Activated naive CD8-positive, alpha-beta T cell (primary cell): ENCODE measurements around the gene RHOXF2.
"Not testable (repeated sequence)": the region's sequence is repeated elsewhere in the genome, so short reads cannot be mapped to it uniquely, and the experiment has no call there.

Experiments used
- H3K27ac Mint-ChIP-seq: one replicate; pipeline ENCODE4 v1.8.0; 2021; ENCODE audit warnings: mixed read lengths
- H3K27me3 Mint-ChIP-seq: one replicate; pipeline ENCODE4 v1.8.0; 2021; ENCODE audit warnings: mixed read lengths
- H3K36me3 Mint-ChIP-seq: one replicate; pipeline ENCODE4 v1.8.0; 2021; ENCODE audit warnings: mixed read lengths
- H3K4me1 Mint-ChIP-seq: one replicate; pipeline ENCODE4 v1.8.0; 2021; ENCODE audit warnings: low read depth, mixed read lengths
- H3K4me3 Mint-ChIP-seq: one replicate; pipeline ENCODE4 v1.8.0; 2021; ENCODE audit warnings: mild to moderate bottlenecking, mixed read lengths
- H3K9me3 Mint-ChIP-seq: one replicate; pipeline ENCODE4 v1.8.0; 2021; ENCODE audit warnings: low read depth, mixed read lengths

The RHOXF2 gene

DNA sequence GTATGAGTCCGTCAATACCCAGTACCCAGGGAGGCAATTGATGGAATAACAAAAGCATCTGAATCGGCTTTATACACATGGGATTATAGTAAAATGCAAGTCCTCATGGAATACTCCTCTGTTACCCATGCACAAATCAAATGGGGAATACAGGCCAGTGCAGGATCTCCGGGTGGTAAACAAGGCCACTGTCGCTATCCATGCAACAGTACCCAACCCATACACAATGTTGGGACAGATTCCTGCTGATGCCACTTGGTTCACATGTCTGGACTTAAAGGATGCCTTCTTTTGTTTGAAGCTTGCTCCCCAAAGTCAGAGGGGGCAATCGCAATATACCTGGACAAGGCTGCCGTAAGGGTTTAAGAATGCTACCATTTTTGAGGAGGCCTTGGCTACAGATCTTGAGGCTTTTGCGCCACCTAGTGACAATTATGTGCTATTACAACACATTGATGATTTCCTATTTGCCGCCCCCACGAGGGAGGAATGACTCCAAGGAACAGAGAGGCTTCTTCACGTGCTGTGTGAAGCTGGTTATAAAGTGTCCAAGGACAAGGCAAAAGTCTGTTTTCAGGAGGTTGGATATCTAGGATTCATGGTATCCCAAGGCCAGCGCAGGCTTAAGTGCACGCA, 8.2 kb upstream of the RHOXF2 start:
- H3K36me3 Mint-ChIP-seq, H3K9me3 Mint-ChIP-seq, H3K4me1 Mint-ChIP-seq, H3K27me3 Mint-ChIP-seq, H3K4me3 Mint-ChIP-seq, H3K27ac Mint-ChIP-seq: not testable (repeated sequence)

DNA sequence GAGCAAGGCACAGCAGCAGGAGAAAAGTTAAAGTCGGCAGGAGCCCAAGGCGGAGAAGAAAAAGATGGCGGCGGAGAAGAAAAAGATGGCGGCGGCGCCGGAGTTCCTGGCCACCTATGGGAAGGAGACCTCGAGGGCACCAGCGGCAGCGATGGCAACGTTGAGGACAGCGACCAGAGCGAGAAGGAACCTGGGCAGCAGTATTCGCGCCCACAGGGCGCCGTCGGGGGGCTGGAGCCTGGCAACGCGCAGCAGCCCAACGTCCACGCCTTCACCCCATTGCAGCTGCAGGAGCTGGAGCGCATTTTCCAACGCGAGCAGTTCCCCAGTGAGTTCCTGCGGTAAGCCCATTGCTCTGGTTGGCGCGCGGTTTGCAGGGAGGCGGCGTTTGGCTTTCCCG, 673 bp downstream of the RHOXF2 start:
- not testable (repeated sequence) for H3K4me1 Mint-ChIP-seq, H3K27me3 Mint-ChIP-seq, H3K27ac Mint-ChIP-seq, H3K9me3 Mint-ChIP-seq, H3K36me3 Mint-ChIP-seq, H3K4me3 Mint-ChIP-seq

DNA sequence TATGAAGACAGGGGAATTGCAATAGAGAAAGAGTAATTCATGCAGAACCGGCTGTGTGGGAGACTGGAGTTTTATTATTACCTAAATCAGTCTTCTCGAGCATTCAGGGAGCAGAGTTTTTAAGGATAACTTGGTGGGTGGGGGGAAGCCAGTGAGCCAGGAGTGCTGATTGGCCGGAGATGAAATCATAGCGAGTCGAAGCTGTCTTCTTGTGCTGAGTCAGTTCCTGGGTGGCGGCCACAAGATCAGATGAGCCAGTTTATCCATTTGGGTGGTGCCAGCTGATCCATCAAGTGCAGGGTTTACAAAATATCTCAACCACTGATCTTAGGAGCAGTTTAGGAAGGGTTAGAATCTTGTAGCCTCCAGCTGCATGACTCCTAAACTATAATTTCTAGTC, 34.8 kb downstream of the RHOXF2 start:
- not testable (repeated sequence) for H3K27ac Mint-ChIP-seq, H3K4me1 Mint-ChIP-seq, H3K4me3 Mint-ChIP-seq, H3K36me3 Mint-ChIP-seq, H3K27me3 Mint-ChIP-seq, H3K9me3 Mint-ChIP-seq

DNA sequence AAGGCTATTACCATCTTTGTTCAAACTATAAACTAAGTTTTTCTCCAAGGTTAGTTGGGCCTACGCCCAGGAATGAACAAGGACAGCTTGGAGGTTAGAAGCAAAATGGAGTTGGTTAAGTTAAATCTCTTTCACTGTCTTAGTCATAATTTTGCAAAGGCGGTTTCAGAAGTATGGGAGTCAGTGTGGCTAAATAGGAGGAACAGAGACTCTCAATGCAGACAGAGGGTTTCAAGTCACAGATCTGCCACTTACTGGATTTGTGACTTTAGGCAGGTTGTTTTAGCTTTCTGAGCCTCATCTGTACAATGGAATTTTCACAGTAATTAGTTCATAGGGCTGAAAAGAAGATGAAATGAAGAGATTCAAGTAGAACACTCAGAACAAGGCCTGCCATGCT, 35.3 kb downstream of the RHOXF2 start:
- not testable (repeated sequence) for H3K36me3 Mint-ChIP-seq, H3K27me3 Mint-ChIP-seq, H3K9me3 Mint-ChIP-seq, H3K4me1 Mint-ChIP-seq, H3K27ac Mint-ChIP-seq, H3K4me3 Mint-ChIP-seq

GRCh38 chrX:120195786-120196185, 37.4 kb downstream of the RHOXF2 start:
- H3K4me1 Mint-ChIP-seq, H3K4me3 Mint-ChIP-seq, H3K9me3 Mint-ChIP-seq, H3K27me3 Mint-ChIP-seq, H3K36me3 Mint-ChIP-seq, H3K27ac Mint-ChIP-seq: not testable (repeated sequence)

DNA sequence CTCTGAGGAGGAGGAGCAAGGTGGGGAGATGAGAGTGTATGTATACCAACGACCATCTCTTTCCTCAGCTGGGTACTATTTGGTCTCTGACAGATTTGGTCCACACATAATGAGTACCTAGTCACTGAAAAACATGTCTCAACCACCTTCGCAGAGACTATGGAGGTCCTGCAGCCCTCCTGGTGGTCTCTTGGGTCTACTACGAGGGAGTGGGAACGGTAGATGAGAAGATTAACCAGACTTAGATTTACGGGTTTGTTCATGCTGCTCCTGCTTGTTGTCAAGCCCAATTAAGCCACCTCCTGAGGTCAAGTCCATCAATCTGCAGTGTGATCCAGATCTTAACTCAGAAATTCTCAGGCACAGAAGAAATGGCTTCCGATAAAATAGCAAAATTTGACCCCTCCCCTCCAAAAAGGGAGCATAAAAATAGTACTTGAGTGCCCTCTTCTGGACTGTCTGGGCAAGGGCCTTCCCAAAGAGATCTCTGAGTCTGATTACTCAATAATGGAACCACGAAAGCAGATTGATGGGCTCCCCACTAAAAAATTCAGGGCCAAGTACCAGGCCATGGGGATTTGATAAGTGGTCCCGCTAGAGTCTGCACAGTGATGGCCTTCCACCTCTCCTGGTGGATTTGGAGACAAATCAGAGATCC, 38.3 kb downstream of the RHOXF2 start:
- not testable (repeated sequence) for H3K27me3 Mint-ChIP-seq, H3K9me3 Mint-ChIP-seq, H3K36me3 Mint-ChIP-seq, H3K4me1 Mint-ChIP-seq, H3K4me3 Mint-ChIP-seq, H3K27ac Mint-ChIP-seq

- Mint-ChIP-seq H3K4me1 (peaks cover 7% of the 10 kb centered on the region), H3K27ac (no peak overlapping the region), H3K9me3 (no peaks in the 10 kb centered on the region), H3K27me3 (no peaks in the 10 kb centered on the region), H3K36me3 (peaks cover 7% of the 10 kb centered on the region), H3K4me3 (no peak overlapping the region)
Measured at GRCh38 chrX:120200851-120201250, 42.4 kb downstream of the RHOXF2 start.

GRCh38 chrX:120205816-120206753, 47.7 kb downstream of the RHOXF2 start:
- no peaks in the 10 kb centered on the region for H3K4me1 Mint-ChIP-seq
- H3K27me3 Mint-ChIP-seq: no peaks in the 10 kb centered on the region
- H3K27ac Mint-ChIP-seq: no peak overlapping the region
- H3K36me3 Mint-ChIP-seq: peaks cover 7% of the 10 kb centered on the region
- no peak overlapping the region for H3K4me3 Mint-ChIP-seq
- H3K9me3 Mint-ChIP-seq: no peaks in the 10 kb centered on the region

DNA sequence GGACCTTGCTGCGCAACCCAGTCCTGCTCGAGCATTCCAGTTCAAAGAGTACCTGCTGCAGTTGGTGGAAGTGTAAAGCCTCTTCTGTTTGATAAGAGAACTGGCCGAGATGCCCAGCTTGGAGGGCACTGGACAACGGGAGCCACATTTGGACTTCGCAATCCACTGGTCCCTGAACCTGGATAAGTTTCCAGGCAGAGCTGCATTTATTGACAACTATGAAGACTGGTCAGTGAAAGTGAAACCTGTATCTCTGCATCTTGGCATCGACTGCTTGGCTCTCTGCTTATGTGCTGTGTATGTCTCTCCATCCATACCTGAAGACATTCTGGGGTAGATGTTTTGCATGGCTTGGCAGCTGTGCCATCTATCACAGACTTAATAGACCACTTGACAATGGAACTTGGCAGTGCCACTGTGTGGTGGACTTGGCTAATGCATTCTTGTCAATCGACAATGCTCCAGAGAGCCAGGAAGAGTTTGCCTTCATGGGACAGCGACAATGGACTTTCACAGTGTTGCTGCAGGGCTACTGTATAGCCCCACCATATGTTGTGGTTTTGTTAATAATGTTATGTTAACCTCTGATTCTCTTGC, 48.7 kb downstream of the RHOXF2 start:
- Mint-ChIP-seq H3K27me3 (no peaks in the 10 kb centered on the region), H3K4me3 (no peak overlapping the region), H3K9me3 (no peaks in the 10 kb centered on the region), H3K36me3 (peaks cover 7% of the 10 kb centered on the region), H3K4me1 (no peaks in the 10 kb centered on the region), H3K27ac (no peak overlapping the region)

DNA sequence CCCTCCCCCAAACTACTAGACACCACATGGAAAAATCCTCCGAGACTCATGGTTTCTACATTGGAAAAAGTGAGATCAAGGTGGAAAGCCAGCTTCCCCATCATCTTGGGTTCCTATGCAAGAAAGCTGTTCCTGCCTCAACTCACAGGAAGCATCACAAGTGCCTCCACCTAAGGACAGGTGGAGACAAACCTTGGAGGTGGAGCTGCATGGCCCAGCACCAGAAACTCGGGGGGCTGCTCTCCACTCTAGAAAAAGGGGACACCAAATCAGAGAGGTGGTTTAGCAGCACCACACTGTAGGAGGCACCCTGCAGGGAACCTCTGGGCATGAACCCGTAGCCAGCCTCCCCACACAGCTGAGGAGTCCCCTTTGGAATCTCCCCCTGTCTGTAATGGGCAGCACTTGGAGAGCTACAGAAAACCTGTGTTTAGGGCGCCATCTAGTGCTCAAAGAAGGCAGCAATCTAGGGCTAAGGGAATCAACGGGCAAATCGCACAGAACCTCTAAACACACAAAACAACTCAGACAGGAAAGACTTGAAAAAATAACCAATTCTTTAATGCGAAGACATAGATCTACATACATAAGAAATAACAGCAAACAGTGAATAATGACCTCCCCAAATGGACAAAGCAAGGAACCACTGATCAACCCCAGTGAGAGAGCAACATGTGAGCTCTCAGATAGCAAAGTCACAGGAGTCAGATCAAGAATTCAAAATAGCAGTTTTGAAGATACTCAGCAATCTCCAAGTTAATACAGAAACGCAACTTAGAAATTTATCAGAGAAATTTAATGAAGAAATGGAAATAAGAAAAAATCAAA, 55.2 kb downstream of the RHOXF2 start:
- Mint-ChIP-seq H3K27me3 (no peaks in the 10 kb centered on the region), H3K9me3 (no peaks in the 10 kb centered on the region), H3K27ac (no peak overlapping the region), H3K4me3 (no peak overlapping the region), H3K36me3 (peaks cover 3% of the 10 kb centered on the region), H3K4me1 (peaks cover 7% of the 10 kb centered on the region)
